GM15510 (cell line): Measurements from ENCODE around the gene TMEM147.

Experiments
- POLR2A ChIP-seq: IDR thresholded peaks from 3 replicates; pipeline ENCODE4 v1.6.1; 2011; ENCODE audit warnings: borderline replicate concordance; ENCODE audit not compliant: insufficient read length; ENCODE audit errors: extremely low read depth

TMEM147 gene

GRCh38 chr19:35529241-35530218 is 15.9 kb upstream of the TMEM147 start:
- TF ChIP-seq POLR2A: no peak

DNA sequence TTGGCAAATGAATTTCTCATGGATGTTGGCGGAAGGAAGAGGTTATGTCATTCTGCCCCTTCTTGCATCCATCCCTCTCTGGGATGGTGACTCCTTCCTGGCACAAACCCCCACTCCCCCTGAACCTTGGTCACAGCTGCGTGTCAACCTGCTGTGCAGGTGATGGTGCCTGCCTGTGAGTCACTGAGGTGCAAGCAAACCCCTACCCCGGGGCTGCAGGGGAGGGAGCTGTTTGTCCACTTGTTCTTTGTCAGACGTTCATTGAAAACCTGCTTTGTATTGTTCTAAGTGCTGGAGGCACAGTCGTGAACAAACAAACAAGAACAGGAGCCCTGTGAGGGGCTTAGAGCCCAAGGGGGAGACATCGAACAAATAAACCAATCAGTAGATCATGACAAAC is 14.1 kb upstream of the TMEM147 start:
- TF ChIP-seq POLR2A: no peak

DNA sequence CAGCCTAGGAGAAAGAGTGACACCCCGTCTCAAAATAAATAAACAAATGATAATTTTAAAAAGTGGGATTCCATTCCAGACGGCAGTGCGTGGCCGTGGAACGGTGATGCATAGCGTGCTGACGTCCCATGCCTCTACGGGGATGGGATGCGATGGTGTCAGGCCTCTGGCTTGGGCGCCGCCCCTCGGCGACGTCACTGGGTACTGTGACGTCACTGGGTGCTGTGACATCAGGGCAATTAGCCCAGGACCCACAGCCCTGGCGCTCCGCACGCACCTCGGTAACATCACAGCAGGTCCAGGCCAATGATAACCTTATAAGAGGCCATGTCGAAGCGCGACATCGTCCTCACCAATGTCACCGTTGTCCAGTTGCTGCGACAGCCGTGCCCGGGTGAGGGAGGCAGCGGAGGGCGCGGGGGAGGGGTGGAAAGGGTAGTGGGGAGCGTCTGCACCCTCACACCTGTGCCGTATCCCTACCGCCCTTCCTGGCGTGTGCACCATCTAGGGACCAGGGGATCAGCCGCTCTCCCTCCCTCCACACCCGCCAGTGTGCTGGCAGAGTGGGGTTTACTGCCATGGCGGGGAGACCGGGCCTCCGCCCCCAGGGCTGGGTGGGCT is 12.1 kb upstream of the TMEM147 start, which contains the start of gene GAPDHS:
TSS of gene GAPDHS (plus strand) at position 256 of the 621 bp plus-strand sequence. CDS start at position 328, 72 bp downstream.
- TF ChIP-seq POLR2A: no peak

GRCh38 chr19:35533822-35534392 is 11.5 kb upstream of the TMEM147 start:
- TF ChIP-seq POLR2A: no peak

GRCh38 chr19:35534803-35535480 is 10.5 kb upstream of the TMEM147 start:
- no peak for TF ChIP-seq POLR2A

- no peak for TF ChIP-seq POLR2A
Observed at GRCh38 chr19:35539314-35539713, 6.1 kb upstream of the TMEM147 start.

GRCh38 chr19:35539850-35540249 is 5.6 kb upstream of the TMEM147 start:
- TF ChIP-seq POLR2A: no peak

- TF ChIP-seq POLR2A: no peak
Observed at GRCh38 chr19:35540356-35540927, 5.0 kb upstream of the TMEM147 start.

- no peak for TF ChIP-seq POLR2A
Observed at GRCh38 chr19:35542209-35542608, 3.2 kb upstream of the TMEM147 start.

GRCh38 chr19:35543280-35544109 is 1.9 kb upstream of the TMEM147 start:
- no peak for TF ChIP-seq POLR2A

DNA sequence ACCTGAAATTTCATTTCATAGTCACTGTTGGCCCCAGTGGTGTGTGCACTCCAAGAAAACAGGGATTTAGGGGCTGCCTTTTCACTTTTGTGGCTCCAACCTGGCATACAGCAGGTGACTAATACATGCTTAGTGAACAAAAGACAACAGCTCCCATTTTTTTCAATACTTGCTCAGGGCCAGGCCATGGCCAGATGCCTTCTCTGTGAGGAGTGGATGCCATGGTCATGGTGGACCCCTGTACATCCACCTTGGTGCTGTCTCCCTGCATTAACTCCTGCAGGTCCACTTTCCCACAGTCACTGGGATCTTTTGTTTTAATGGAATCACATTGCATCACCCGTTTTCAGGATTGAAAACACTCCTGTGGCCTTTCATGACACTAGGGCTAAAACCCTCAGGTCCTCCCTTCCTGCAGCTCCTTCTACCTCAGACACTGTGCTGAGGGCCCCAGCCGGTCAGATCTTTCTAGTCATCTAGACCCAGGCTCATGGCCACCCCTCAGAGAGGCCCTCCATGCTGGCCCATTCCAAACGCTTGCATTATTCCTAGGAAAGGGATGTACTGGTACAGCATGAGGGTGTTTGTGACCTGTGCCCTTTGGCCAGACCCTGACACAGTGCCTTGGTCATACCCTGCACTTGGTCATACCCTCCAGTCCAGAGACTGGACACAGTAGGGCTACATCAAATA is 1.2 kb upstream of the TMEM147 start:
- TF ChIP-seq POLR2A: no peak

- TF ChIP-seq POLR2A: no peak
Observed at GRCh38 chr19:35545855-35546381, 492 bp downstream of the TMEM147 start.

GRCh38 chr19:35546532-35546931 is 1.1 kb downstream of the TMEM147 start:
- no peak for TF ChIP-seq POLR2A
